H1 (cell line): Measurements from ENCODE around the gene FAM210A. TPM values are rescaled to one million over a fixed set of nuclear protein-coding genes. Genes with fewer than 3 reads are reported as not detected.

Experiments used
- CTCF ChIA-PET: fragments of 300-600 bp; sonication (Branson Sonifier 250); formaldehyde crosslinking; loops from one replicate; lab custom pipeline; 2021; ENCODE audit not compliant: partially characterized antibody; lab: Charles Lee
- POLR2A ChIA-PET: fragments of 300-600 bp; sonication (Branson Sonifier 250); formaldehyde crosslinking; loops from one replicate; lab custom pipeline; 2021; ENCODE audit warnings: inconsistent platforms; ENCODE audit not compliant: partially characterized antibody; lab: Charles Lee
- DNase-seq, 2 experiments: peaks; one replicate each; pipeline versions ENCODE4 v3.0.0 to v3.0.0-alpha.2; 2010 to 2022; ENCODE audit warnings: low spot score in 2 of 2, low read depth in 1 of 2, mixed read lengths in 1 of 2
- FAIRE-seq: peaks from 2 replicates; lab custom pipeline; 2011; peaks lifted over from hg19 to GRCh38; lab: Jason Lieb, UNC
- H2AFZ ChIP-seq: 2 replicates; pipeline ENCODE4 v1.8.1; 2012; ENCODE audit warnings: low read length, inconsistent platforms
- H2AK5ac ChIP-seq: 2 replicates; pipeline ENCODE4 v1.6.1; 2013; ENCODE audit warnings: low read depth, low read length
- H2BK120ac ChIP-seq: replicated peaks from 2 replicates; pipeline ENCODE3; 2013; ENCODE audit warnings: low read depth, low read length, inconsistent platforms
- H2BK12ac ChIP-seq: 2 replicates; pipeline ENCODE4 v1.6.1; 2013; ENCODE audit warnings: low read depth, low read length
- H2BK15ac ChIP-seq: 2 replicates; pipeline ENCODE4 v1.6.1; 2013; ENCODE audit warnings: low read length
- H2BK20ac ChIP-seq: 2 replicates; pipeline ENCODE4 v1.6.1; 2013; ENCODE audit warnings: low read length
- H2BK5ac ChIP-seq: 2 replicates; pipeline ENCODE4 v1.6.1; 2013; ENCODE audit warnings: low read depth, low read length
- H3K14ac ChIP-seq: 2 replicates; pipeline ENCODE4 v1.6.1; 2013; ENCODE audit warnings: inconsistent platforms; ENCODE audit not compliant: insufficient read length
- H3K18ac ChIP-seq: 2 replicates; pipeline ENCODE4 v1.6.1; 2013; ENCODE audit warnings: low read length; ENCODE audit errors: extremely low read depth
- H3K23ac ChIP-seq: 2 replicates; pipeline ENCODE4 v1.6.1; 2013; ENCODE audit warnings: inconsistent platforms; ENCODE audit not compliant: insufficient read length
- H3K23me2 ChIP-seq: 2 replicates; pipeline ENCODE4 v1.6.1; 2013; ENCODE audit warnings: low read depth, low read length
- H3K27ac ChIP-seq: 2 replicates; pipeline ENCODE4 v1.6.1; 2011; ENCODE audit warnings: low read depth, low read length, inconsistent platforms
- H3K27me3 ChIP-seq, 4 experiments: replicated peaks in 1 of 4; 1 replicate in 1 of 4; 2 replicates in 3 of 4; pipeline versions ENCODE4 v1.6.1 to v1.8.1; 2011 to 2013; ENCODE audit warnings: low read length in 3 of 4, mild to moderate bottlenecking in 3 of 4, inconsistent platforms in 2 of 4, mixed read lengths in 2 of 4, moderate library complexity in 1 of 4; ENCODE audit not compliant: control insufficient read depth in 3 of 4, insufficient read depth in 3 of 4; ENCODE audit errors: extremely low read depth in 1 of 4
- H3K36me3 ChIP-seq, 4 experiments: 2 replicates each; pipeline versions ENCODE4 v1.6.1 to v1.8.1; 2011 to 2013; ENCODE audit warnings: mild to moderate bottlenecking in 4 of 4, low read length in 3 of 4, moderate library complexity in 2 of 4, control low read depth in 1 of 4, inconsistent platforms in 1 of 4; ENCODE audit not compliant: insufficient read depth in 4 of 4, control insufficient read depth in 2 of 4
- H3K4ac ChIP-seq: replicated peaks from 2 replicates; pipeline ENCODE3; 2013; ENCODE audit warnings: low read length, low read depth, mixed read lengths, inconsistent platforms; ENCODE audit not compliant: insufficient read length
- H3K4me1 ChIP-seq, 4 experiments: replicated peaks in 1 of 4; 1 replicate in 1 of 4; 2 replicates in 3 of 4; pipeline versions ENCODE4 v1.6.1 to v1.8.1; 2011 to 2013; ENCODE audit warnings: low read length in 3 of 4, inconsistent platforms in 2 of 4, mixed read lengths in 1 of 4; ENCODE audit not compliant: insufficient read depth in 4 of 4, control insufficient read depth in 3 of 4
- H3K4me2 ChIP-seq, 2 experiments: 2 replicates each; pipeline versions ENCODE4 v1.6.1 to v1.8.1; 2011 to 2013; ENCODE audit warnings: low read depth in 2 of 2, low read length in 2 of 2, control low read depth in 1 of 2, inconsistent platforms in 1 of 2, mild to moderate bottlenecking in 1 of 2; ENCODE audit not compliant: insufficient read depth in 1 of 2
- H3K4me3 ChIP-seq, 4 experiments: fragments of 200-600, 300-600 bp in 1 of 4; sonication (generic), shearing (Covaris generic), sonication (Bioruptor Twin) in 1 of 4; 2 replicates each; pipeline versions ENCODE4 v1.5.1 to v1.8.1; 2011 to 2016; ENCODE audit warnings: low read length in 4 of 4, low read depth in 3 of 4, control low read depth in 2 of 4, inconsistent platforms in 2 of 4, mild to moderate bottlenecking in 2 of 4, mixed read lengths in 1 of 4, moderate library complexity in 1 of 4; ENCODE audit not compliant: insufficient read depth in 2 of 4; ENCODE audit errors: extremely low read depth in 1 of 4
- H3K56ac ChIP-seq: replicated peaks from 2 replicates; pipeline ENCODE3; 2013; ENCODE audit warnings: low read depth, mild to moderate bottlenecking, mixed read lengths, low read length, inconsistent platforms; ENCODE audit not compliant: insufficient read length
- H3K79me1 ChIP-seq: 2 replicates; pipeline ENCODE4 v1.6.1; 2013; ENCODE audit warnings: low read depth, low read length, control low read depth
- H3K79me2 ChIP-seq, 2 experiments: 2 replicates each; pipeline versions ENCODE4 v1.6.1 to v1.8.1; 2012 to 2013; ENCODE audit warnings: low read length in 2 of 2, mild to moderate bottlenecking in 2 of 2, inconsistent platforms in 1 of 2; ENCODE audit not compliant: insufficient read depth in 2 of 2, control insufficient read depth in 1 of 2
- H3K9ac ChIP-seq, 4 experiments: replicated peaks in 1 of 4; 1 replicate in 1 of 4; 2 replicates in 3 of 4; pipeline versions ENCODE4 v1.6.1 to v1.8.1; 2011 to 2013; ENCODE audit warnings: low read depth in 3 of 4, low read length in 3 of 4, control low read depth in 2 of 4, mild to moderate bottlenecking in 2 of 4, moderate library complexity in 2 of 4, inconsistent platforms in 1 of 4; ENCODE audit errors: extremely low read depth in 1 of 4
- H3K9me3 ChIP-seq, 2 experiments: 2 replicates each; pipeline versions ENCODE4 v1.6.1 to v1.8.1; 2012 to 2013; ENCODE audit warnings: mild to moderate bottlenecking in 2 of 2, moderate library complexity in 2 of 2, control low read depth in 1 of 2, inconsistent platforms in 1 of 2, low read depth in 1 of 2, low read length in 1 of 2, mixed read lengths in 1 of 2; ENCODE audit not compliant: insufficient read depth in 2 of 2
- H4K20me1 ChIP-seq, 2 experiments: replicated peaks in 1 of 2; 2 replicates each; pipeline versions ENCODE3 to v1.8.1; 2011 to 2013; ENCODE audit warnings: inconsistent platforms in 2 of 2, low read length in 2 of 2, mild to moderate bottlenecking in 1 of 2; ENCODE audit not compliant: insufficient read depth in 2 of 2, control insufficient read depth in 1 of 2
- H4K5ac ChIP-seq: 2 replicates; pipeline ENCODE4 v1.6.1; 2013; ENCODE audit warnings: low read length, low read depth, mixed read lengths, inconsistent platforms; ENCODE audit not compliant: insufficient read length
- H4K8ac ChIP-seq: 2 replicates; pipeline ENCODE4 v1.8.0; 2013; ENCODE audit warnings: mild to moderate bottlenecking, moderate library complexity, low read length, inconsistent platforms; ENCODE audit not compliant: insufficient read depth; ENCODE audit errors: extremely low read depth
- H4K91ac ChIP-seq: replicated peaks from 2 replicates; pipeline ENCODE3; 2013; ENCODE audit warnings: low read length, mixed read lengths, inconsistent platforms; ENCODE audit not compliant: insufficient read length
- ATF2 ChIP-seq: IDR thresholded peaks from 2 replicates; pipeline ENCODE4 v1.6.1; 2012; ENCODE audit warnings: low read length, inconsistent platforms
- BACH1 ChIP-seq: IDR thresholded peaks from 2 replicates; pipeline ENCODE4 v1.6.1; 2012; ENCODE audit warnings: low read length, improper control_type of control experiment
- MAX ChIP-seq: IDR thresholded peaks from 2 replicates; pipeline ENCODE4 v1.6.1; 2012; ENCODE audit warnings: inconsistent platforms
- PHF8 ChIP-seq: fragments of 200-600 bp; sonication (generic); conservative IDR thresholded peaks from 2 replicates; pipeline ENCODE4 v1.7.1; 2012; ENCODE audit warnings: low read depth, mild to moderate bottlenecking, inconsistent platforms, low read length, moderate library complexity
- SUZ12 ChIP-seq: fragments of 200-600 bp; sonication (generic); IDR thresholded peaks from 2 replicates; pipeline ENCODE4 v1.6.1; 2012; ENCODE audit warnings: mild to moderate bottlenecking, inconsistent platforms, low read length, moderate library complexity, mixed read lengths
- TBP ChIP-seq: IDR thresholded peaks from 2 replicates; pipeline ENCODE4 v1.6.1; 2011; ENCODE audit warnings: low read depth, low read length, improper control_type of control experiment
- WGBS, 2 experiments: shearing (Covaris generic) in 1 of 2; methylation state at CpG; one replicate each; pipeline versions ENCODE4 v1.1.6 to v1.1.7; 2013 to 2015; ENCODE audit warnings: low lambda C conversion rate in 2 of 2, mixed read lengths in 2 of 2, inconsistent platforms in 1 of 2, low coverage in 1 of 2, missing lambda C conversion rate in 1 of 2; ENCODE audit not compliant: insufficient replicate concordance in 2 of 2, insufficient coverage in 1 of 2, insufficient read length in 1 of 2; ENCODE audit errors: extremely low coverage in 1 of 2, missing lambda C conversion rate in 1 of 2; 5-methylcytosine and 5-hydroxymethylcytosine counted together
- polyA plus RNA-seq, 7 experiments: library from polyadenylated mRNA; depleted of rRNA in 3 of 7; stranded (reverse) in 5 of 7; unstranded in 2 of 7; fragments of >200 nt in 5 of 7; fragments of 200-250 nt in 2 of 7; gene quantifications; 1 replicate in 5 of 7; 2 replicates in 1 of 7; 4 replicates in 1 of 7; pipeline versions ENCODE4 v1.2.1 to v1.2.3, GENCODE V29; 2011 to 2013; ENCODE audit warnings: missing spikeins in 2 of 7, mixed read lengths in 2 of 7
- total RNA-seq: library from RNA; stranded (reverse); fragmentation: NEBNext Ultra II Directional; extraction: Animal tissue kit (Norgen Biotek cat#: 25700); gene quantifications from 2 replicates; pipeline ENCODE4 v1.2.1, GENCODE V29; 2021

FAM210A gene
- total and polyA plus RNA-seq, 2 of the 8 experiments (the other 6 are each of a cell fraction or from before 2014, with no cell fraction given) = 8.2 to 25.4 TPM

- Histone ChIP-seq H2BK120ac (no peak overlapping the region), H3K4me2 (no peak overlapping the region), H3K4me1 (peaks cover 0 to 6% (median 3%) of the 10 kb centered on the region in 4 experiments; a peak in 2 of 7 replicates), H3K14ac (no peak overlapping the region), H3K9ac (no peak overlapping the region), H2BK20ac (no peak overlapping the region), H3K27ac (no peak overlapping the region), H3K4ac (no peak overlapping the region), H3K4me3 (no peak overlapping the region), H3K18ac (no peak overlapping the region), H4K5ac (no peak overlapping the region), H4K20me1 (peaks cover 0 to 2% of the 10 kb centered on the region in 2 experiments), H4K91ac (no peak overlapping the region), H2AFZ (no peak overlapping the region), H3K56ac (no peak overlapping the region), H2BK5ac (no peak overlapping the region), H2BK12ac (no peak overlapping the region), H2AK5ac (no peak overlapping the region), H3K79me2 (no peaks in the 10 kb centered on the region), H4K8ac (no peak overlapping the region; the same call in 1 of the 2 replicates), H3K9me3 (no peaks in the 10 kb centered on the region), H3K27me3 (peaks cover 0 to 17% (median 17%) of the 10 kb centered on the region in 4 experiments; a peak in 4 of 7 replicates), H3K23me2 (no peaks in the 10 kb centered on the region), H3K36me3 (no peaks in the 10 kb centered on the region), H3K23ac (no peak overlapping the region), H2BK15ac (no peak overlapping the region), H3K79me1 (no peaks in the 10 kb centered on the region; the same call in 1 of the 2 replicates)
- DNase-seq = no peak
- WGBS, 2 experiments = 91% methylated on average over 15 of the region's 15 CpGs; no CpG with 5 or more reads in 1 of the 2 experiments
- ChIA-PET POLR2A (no interaction called here), CTCF (interaction anchor here (0.6 kb wide), 2 partner anchors 295 to 457 kb away, joined by 3 to 4 read pairs; no protein-coding TSS in a partner anchor)
- no peak for FAIRE-seq
- no peak for TF ChIP-seq MAX
- TF ChIP-seq PHF8 = no peak
- TF ChIP-seq ATF2 = no peak
- no peak for TF ChIP-seq BACH1
- TF ChIP-seq SUZ12 = no peak
- no peak for TF ChIP-seq TBP
Observed at GRCh38 chr18:13616525-13617035, 109.8 kb downstream of the FAM210A start.
